HepG2 (cell line): ENCODE results near the gene TARM1. TPM values are rescaled to one million over a fixed set of nuclear protein-coding genes. Genes with fewer than 3 reads are reported as not detected.

Source experiments
- ADNP ChIP-seq: sonication (generic); formaldehyde crosslinking; IDR thresholded peaks from 2 replicates; pipeline ENCODE4 v1.4.0; 2020; ENCODE audit warnings: missing genetic modification reagents
- CREB1 ChIP-seq, 2 experiments: fragments of 450-650 bp in 1 of 2; IDR thresholded peaks; 2 replicates each; pipeline ENCODE4 v1.6.1; 2016 to 2017; ENCODE audit warnings: control low read depth in 1 of 2, mild to moderate bottlenecking in 1 of 2, missing compliant biosample characterization in 1 of 2, missing genetic modification characterization in 1 of 2
- ESRRA ChIP-seq: sonication (generic); formaldehyde crosslinking; IDR thresholded peaks from 2 replicates; pipeline ENCODE4 v1.5.1; 2020; ENCODE audit warnings: mild to moderate bottlenecking, low read depth, missing genetic modification reagents
- FOXP1 ChIP-seq, 2 experiments: fragments of 450-650 bp in 1 of 2; IDR thresholded peaks; 2 replicates each; pipeline ENCODE4 v1.6.1; 2017 to 2018; ENCODE audit warnings: antibody characterized with exemption in 1 of 2
- JUN ChIP-seq: sonication (generic); formaldehyde crosslinking; IDR thresholded peaks from 2 replicates; pipeline ENCODE4 v1.4.0; 2020; ENCODE audit warnings: mild to moderate bottlenecking, missing genetic modification reagents
- JUND ChIP-seq: sonication (generic); formaldehyde crosslinking; IDR thresholded peaks from 2 replicates; pipeline ENCODE4 v1.8.0; 2022; ENCODE audit warnings: mild to moderate bottlenecking, missing genetic modification reagents
- MEIS1 ChIP-seq: sonication (generic); formaldehyde crosslinking; IDR thresholded peaks from 2 replicates; pipeline ENCODE4 v1.9.0; 2021; ENCODE audit warnings: mild to moderate bottlenecking, missing genetic modification reagents, moderate library complexity, borderline replicate concordance
- NCOA1 ChIP-seq: sonication (generic); formaldehyde crosslinking; IDR thresholded peaks from 2 replicates; pipeline ENCODE4 v1.9.0; 2021; ENCODE audit warnings: missing genetic modification reagents
- NFKB2 ChIP-seq: sonication (generic); formaldehyde crosslinking; IDR thresholded peaks from 2 replicates; pipeline ENCODE4 v1.4.0; 2020; ENCODE audit warnings: missing genetic modification reagents, borderline replicate concordance
- SIN3A ChIP-seq: IDR thresholded peaks from 2 replicates; pipeline ENCODE4 v1.6.1; 2011; ENCODE audit warnings: low read depth, mild to moderate bottlenecking, control low read depth, low read length, borderline replicate concordance
- SNAPC2 ChIP-seq: sonication (generic); formaldehyde crosslinking; IDR thresholded peaks from 2 replicates; pipeline ENCODE4 v1.8.1; 2022; ENCODE audit warnings: mild to moderate bottlenecking, missing genetic modification reagents
- ZBTB8A ChIP-seq: sonication (generic); formaldehyde crosslinking; IDR thresholded peaks from 2 replicates; pipeline ENCODE4 v1.4.0; 2020; ENCODE audit warnings: mild to moderate bottlenecking, low read depth, missing genetic modification reagents, borderline replicate concordance
- ZNF180 ChIP-seq: sonication (generic); formaldehyde crosslinking; IDR thresholded peaks from 2 replicates; pipeline ENCODE4 v1.4.0; 2020; ENCODE audit warnings: low read depth, missing genetic modification reagents, borderline replicate concordance
- ZNF432 ChIP-seq: sonication (generic); formaldehyde crosslinking; IDR thresholded peaks from 2 replicates; pipeline ENCODE4 v1.5.0; 2020; ENCODE audit warnings: missing genetic modification reagents, mild to moderate bottlenecking, borderline replicate concordance
- ZNF589 ChIP-seq: sonication (generic); formaldehyde crosslinking; conservative IDR thresholded peaks from 2 replicates; pipeline ENCODE4 v1.8.0; 2022; ENCODE audit warnings: mild to moderate bottlenecking, moderate library complexity, missing genetic modification reagents
- ZSCAN22 ChIP-seq: sonication (generic); formaldehyde crosslinking; IDR thresholded peaks from 2 replicates; pipeline ENCODE4 v1.4.0; 2020; ENCODE audit warnings: mild to moderate bottlenecking, missing genetic modification reagents
- polyA plus RNA-seq, 8 experiments: library from polyadenylated mRNA; depleted of rRNA in 3 of 8; stranded (reverse) in 7 of 8; unstranded in 1 of 8; fragments of >200 nt; fragmentation: Illumina TruSeq in 4 of 8; extraction: Trizol in 4 of 8; gene quantifications; 2 replicates each; pipeline versions ENCODE4 v1.2.1 to v1.2.3, GENCODE V29; 2011 to 2016; ENCODE audit warnings: low read depth in 4 of 8, missing spikeins in 1 of 8, mixed read lengths in 1 of 8; ENCODE audit not compliant: insufficient read depth in 1 of 8
- total RNA-seq, 5 experiments: library from RNA; depleted of rRNA; stranded (reverse); fragments of >200 nt; fragmentation: Illumina TruSeq; extraction: Trizol; gene quantifications; 2 replicates each; pipeline ENCODE4 v1.2.3, GENCODE V29; 2016; ENCODE audit warnings: low read depth in 1 of 5
- TF ChIP-seq, protein P1 (sequence below): sonication (generic); formaldehyde crosslinking; IDR thresholded peaks from 2 replicates; pipeline ENCODE4 v1.8.0; 2022; ENCODE audit warnings: mild to moderate bottlenecking, missing genetic modification reagents
- TF ChIP-seq, protein P2 (sequence below): IDR thresholded peaks from 2 replicates; pipeline ENCODE4 v1.6.1; 2016
- TF ChIP-seq, protein P3 (sequence below): sonication (generic); formaldehyde crosslinking; IDR thresholded peaks from 2 replicates; pipeline ENCODE4 v1.4.0; 2020; ENCODE audit warnings: missing genetic modification reagents
- TF ChIP-seq, protein P4 (sequence below): sonication (generic); formaldehyde crosslinking; IDR thresholded peaks from 2 replicates; pipeline ENCODE4 v1.5.0; 2020; ENCODE audit warnings: missing genetic modification reagents, mild to moderate bottlenecking, borderline replicate concordance
- TF ChIP-seq, protein P5 (sequence below): sonication (generic); formaldehyde crosslinking; IDR thresholded peaks from 2 replicates; pipeline ENCODE4 v1.8.0; 2022; ENCODE audit warnings: low read depth, missing genetic modification reagents
- TF ChIP-seq, protein P6 (sequence below): sonication (generic); formaldehyde crosslinking; IDR thresholded peaks from 2 replicates; pipeline ENCODE4 v1.5.1; 2020; ENCODE audit warnings: missing genetic modification reagents, mild to moderate bottlenecking, borderline replicate concordance
- TF ChIP-seq, protein P7 (sequence below): sonication (generic); formaldehyde crosslinking; IDR thresholded peaks from 2 replicates; pipeline ENCODE4 v1.8.1; 2023; ENCODE audit warnings: missing genetic modification reagents, mild to moderate bottlenecking, borderline replicate concordance

TARM1 gene
- total and polyA plus RNA-seq, 2 of the 13 experiments (the other 11 are each of a cell fraction or from before 2014, with no cell fraction given) = not detected

DNA sequence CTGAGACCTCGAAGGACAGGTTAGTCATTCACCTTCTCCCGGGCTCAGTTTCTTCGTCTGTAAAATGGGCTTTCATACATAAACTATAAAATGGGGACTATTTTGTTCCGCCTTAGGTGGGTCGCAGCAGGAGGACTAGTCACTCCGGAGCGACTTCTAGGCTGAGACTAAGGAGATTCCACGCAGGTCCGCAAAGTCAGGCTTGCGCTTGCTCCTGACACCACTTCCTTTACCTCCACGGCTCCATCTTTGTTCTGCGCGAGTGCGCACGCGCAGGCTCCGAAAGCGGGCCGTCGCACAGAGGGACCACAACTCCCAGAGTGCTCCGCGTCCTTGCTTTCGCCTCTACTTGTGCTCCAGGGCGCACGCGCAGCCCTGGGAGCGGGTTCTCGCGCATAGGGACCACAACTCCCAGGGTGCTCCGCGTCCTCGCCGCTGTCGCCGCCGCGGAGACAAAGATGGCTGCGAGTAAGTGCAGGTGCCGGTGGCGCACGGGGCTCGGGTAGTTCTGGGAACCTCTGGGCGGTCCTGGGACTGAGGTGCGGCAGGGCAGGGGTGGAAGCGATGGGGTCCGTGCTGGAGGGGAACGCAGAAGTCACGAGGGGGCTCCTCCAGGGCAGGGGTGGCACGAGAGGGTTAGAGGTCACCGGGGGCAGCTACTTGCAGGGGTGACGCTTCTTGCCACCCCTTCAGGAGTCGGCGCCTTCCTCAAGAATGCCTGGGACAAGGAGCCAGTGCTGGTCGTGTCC, 21.4 kb upstream of the TARM1 start, which contains the start of gene NDUFA3 (continued):
- TF ChIP-seq ZNF180 (CRISPR knock-in tag) (no peak), ADNP (CRISPR knock-in tag) (peak; percentile 98), JUND (CRISPR knock-in tag) (no peak), NFKB2 (CRISPR knock-in tag) (no peak), JUN (0 out of 2 replicates have a peak, but pooled peaks have one; percentile 22), SIN3A (peak; percentile 83; the same call in 1 of the 2 replicates), FOXP1 (IDR thresholded peaks at IDR 0.05) (no peak), FOXP1 (CRISPR knock-in tag; IDR thresholded peaks at IDR 0.05) (no peak), ZBTB8A (no peak), ZSCAN22 (CRISPR knock-in tag) (no peak), NCOA1 (CRISPR knock-in tag) (no peak), ESRRA (CRISPR knock-in tag) (peak; percentile 56; the same call in 1 of the 2 replicates), MEIS1 (CRISPR knock-in tag) (peak; percentile 64), ZNF432 (CRISPR knock-in tag) (no peak), SNAPC2 (CRISPR knock-in tag) (no peak), CREB1 (IDR thresholded peaks at IDR 0.05) (peak; percentile 75), CREB1 (CRISPR knock-in tag; IDR thresholded peaks at IDR 0.05) (peak; percentile 89), ZNF589 (CRISPR knock-in tag) (0 out of 2 replicates have a peak, but pooled peaks have one; percentile 22)
- TF ChIP-seq, protein P1, sequence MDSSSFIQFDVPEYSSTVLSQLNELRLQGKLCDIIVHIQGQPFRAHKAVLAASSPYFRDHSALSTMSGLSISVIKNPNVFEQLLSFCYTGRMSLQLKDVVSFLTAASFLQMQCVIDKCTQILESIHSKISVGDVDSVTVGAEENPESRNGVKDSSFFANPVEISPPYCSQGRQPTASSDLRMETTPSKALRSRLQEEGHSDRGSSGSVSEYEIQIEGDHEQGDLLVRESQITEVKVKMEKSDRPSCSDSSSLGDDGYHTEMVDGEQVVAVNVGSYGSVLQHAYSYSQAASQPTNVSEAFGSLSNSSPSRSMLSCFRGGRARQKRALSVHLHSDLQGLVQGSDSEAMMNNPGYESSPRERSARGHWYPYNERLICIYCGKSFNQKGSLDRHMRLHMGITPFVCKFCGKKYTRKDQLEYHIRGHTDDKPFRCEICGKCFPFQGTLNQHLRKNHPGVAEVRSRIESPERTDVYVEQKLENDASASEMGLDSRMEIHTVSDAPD (CRISPR knock-in tag) = no peak
- TF ChIP-seq, protein P2, sequence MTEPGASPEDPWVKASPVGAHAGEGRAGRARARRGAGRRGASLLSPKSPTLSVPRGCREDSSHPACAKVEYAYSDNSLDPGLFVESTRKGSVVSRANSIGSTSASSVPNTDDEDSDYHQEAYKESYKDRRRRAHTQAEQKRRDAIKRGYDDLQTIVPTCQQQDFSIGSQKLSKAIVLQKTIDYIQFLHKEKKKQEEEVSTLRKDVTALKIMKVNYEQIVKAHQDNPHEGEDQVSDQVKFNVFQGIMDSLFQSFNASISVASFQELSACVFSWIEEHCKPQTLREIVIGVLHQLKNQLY (CRISPR knock-in tag) = no peak
- TF ChIP-seq, protein P3, sequence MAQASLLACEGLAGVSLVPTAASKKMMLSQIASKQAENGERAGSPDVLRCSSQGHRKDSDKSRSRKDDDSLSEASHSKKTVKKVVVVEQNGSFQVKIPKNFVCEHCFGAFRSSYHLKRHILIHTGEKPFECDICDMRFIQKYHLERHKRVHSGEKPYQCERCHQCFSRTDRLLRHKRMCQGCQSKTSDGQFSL (CRISPR knock-in tag) = no peak
- TF ChIP-seq, protein P4, sequence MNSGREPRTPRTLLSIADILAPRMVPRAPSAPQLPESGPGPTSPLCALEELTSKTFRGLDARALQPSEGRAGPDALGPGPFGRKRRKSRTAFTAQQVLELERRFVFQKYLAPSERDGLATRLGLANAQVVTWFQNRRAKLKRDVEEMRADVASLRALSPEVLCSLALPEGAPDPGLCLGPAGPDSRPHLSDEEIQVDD = no peak
- TF ChIP-seq, protein P5, sequence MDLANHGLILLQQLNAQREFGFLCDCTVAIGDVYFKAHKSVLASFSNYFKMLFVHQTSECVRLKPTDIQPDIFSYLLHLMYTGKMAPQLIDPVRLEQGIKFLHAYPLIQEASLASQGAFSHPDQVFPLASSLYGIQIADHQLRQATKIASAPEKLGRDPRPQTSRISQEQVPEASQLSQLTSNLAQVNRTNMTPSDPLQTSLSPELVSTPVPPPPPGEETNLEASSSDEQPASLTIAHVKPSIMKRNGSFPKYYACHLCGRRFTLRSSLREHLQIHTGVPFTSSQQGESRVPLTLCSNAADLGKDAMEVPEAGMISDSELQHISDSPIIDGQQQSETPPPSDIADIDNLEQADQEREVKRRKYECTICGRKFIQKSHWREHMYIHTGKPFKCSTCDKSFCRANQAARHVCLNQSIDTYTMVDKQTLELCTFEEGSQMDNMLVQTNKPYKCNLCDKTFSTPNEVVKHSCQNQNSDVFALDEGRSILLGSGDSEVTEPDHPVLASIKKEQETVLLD = peak; percentile 76; the same call in 1 of the 2 replicates
- TF ChIP-seq, protein P6, sequence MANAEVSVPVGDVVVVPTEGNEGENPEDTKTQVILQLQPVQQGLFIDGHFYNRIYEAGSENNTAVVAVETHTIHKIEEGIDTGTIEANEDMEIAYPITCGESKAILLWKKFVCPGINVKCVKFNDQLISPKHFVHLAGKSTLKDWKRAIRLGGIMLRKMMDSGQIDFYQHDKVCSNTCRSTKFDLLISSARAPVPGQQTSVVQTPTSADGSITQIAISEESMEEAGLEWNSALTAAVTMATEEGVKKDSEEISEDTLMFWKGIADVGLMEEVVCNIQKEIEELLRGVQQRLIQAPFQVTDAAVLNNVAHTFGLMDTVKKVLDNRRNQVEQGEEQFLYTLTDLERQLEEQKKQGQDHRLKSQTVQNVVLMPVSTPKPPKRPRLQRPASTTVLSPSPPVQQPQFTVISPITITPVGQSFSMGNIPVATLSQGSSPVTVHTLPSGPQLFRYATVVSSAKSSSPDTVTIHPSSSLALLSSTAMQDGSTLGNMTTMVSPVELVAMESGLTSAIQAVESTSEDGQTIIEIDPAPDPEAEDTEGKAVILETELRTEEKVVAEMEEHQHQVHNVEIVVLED (CRISPR knock-in tag) = peak; percentile 96
- TF ChIP-seq, protein P7, sequence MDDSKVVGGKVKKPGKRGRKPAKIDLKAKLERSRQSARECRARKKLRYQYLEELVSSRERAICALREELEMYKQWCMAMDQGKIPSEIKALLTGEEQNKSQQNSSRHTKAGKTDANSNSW (CRISPR knock-in tag) = peak; percentile 64; the same call in 1 of the 2 replicates
